NCI-H128 (cell line): Measurements from ENCODE around the gene LDLRAD4.
"Not testable (repeated sequence)": the region's sequence is repeated elsewhere in the genome, so short reads cannot be mapped to it uniquely, and the experiment has no call there.

ENCODE experiments used
- DNase-seq: peaks from one replicate; lab custom pipeline; 2025; ENCODE audit not compliant: unreplicated experiment; lab: John Stamatoyannopoulos, UW

LDLRAD4 gene

DNA sequence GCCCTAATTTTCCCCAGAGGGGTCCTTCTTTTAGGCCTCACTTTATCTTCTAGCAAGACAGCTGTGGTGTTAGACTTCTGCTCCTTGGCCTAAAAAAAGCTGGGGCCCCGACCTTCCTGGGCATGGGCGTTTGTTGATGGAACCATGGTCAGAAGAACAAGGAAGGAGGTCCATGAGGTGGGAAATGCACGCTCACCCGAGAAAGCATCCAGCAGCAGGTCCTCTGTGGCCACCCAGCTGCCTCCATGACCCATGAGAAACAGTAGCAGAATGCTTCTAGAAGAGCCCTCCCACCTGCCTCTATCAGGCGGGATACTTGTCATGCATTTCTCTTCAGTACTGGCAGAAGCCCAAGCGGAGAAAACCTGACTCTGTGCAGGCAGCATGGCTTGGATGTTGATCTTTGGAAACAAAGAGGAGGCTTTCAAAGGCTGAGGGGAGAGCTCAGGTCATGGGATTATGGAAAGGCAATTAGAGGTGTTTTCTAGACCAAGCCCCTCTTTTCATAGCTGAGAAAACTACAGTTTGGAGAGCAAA lies 258.7 kb downstream of the LDLRAD4 start:
- no peak for DNase-seq

DNA sequence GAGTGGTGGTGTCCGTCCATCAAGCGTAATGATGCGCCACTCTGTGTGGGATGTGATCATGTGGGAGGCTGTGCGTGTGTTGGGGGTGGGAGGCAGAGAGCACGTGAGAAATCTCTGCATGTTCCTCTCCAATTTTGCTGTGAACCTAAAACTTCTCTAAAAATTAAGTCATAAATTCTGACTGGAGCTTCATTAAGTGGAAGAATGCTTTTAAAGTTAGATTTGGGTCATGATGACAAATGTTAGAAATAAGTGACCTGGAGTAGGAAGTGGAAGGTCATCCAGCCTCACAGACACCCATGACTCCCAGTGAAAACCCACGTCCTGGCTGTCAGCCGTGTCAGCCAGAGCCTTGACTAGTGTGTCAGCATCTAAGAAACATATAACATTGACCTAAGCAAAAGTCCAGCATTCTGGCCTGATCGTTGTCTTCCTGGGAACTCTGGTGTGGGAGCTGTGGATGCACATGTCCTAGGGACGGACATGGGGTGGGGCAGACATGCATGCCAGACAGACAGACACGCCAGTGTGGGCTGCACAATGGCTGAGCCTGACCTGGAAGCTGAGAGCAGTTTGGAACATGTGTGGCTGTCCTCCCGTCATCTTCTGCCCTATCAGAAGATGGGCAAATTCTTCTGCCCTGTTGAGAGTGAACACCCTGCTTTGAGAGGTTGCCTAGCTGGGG lies 262.2 kb downstream of the LDLRAD4 start:
- no peak for DNase-seq

DNA sequence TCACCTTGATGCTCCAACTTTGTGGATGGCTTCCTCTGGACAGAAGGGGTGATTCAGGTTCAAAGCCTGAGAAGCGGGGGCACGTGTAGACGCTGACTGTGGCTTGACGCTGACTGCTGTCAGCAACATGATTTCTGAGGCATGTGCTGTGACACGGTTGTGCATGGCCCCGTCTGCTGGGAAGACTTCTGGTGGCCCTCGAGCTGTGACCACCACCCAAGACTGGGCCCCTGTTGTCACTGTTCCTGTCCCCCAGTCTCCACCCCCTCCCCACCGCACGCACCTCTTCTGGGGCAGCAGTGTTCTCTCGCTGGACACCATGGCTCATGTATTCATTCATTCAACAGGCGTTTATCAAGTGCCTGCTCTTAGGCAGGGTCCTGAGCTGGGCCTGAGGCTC lies 262.8 kb downstream of the LDLRAD4 start:
- DNase-seq = no peak

- no peak for DNase-seq
Measured at GRCh38 chr18:13481820-13482617, 263.5 kb downstream of the LDLRAD4 start.

DNA sequence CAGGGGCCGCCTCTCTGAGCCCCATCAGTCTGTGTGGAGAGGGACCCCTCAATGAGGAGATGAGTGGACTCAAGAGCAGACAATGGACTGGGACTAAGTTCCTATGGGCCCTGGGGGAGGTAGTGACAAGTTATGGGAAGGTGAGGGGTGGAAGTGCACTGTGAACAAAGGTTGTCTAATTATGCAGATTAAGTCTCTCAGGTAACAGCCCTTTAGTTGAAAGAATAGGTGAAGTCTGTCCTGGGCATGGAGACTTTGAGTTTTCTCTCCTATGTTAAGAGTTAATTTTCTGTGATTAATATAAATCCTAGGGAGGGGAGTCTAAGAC lies 264.0 kb downstream of the LDLRAD4 start:
- DNase-seq = no peak

DNA sequence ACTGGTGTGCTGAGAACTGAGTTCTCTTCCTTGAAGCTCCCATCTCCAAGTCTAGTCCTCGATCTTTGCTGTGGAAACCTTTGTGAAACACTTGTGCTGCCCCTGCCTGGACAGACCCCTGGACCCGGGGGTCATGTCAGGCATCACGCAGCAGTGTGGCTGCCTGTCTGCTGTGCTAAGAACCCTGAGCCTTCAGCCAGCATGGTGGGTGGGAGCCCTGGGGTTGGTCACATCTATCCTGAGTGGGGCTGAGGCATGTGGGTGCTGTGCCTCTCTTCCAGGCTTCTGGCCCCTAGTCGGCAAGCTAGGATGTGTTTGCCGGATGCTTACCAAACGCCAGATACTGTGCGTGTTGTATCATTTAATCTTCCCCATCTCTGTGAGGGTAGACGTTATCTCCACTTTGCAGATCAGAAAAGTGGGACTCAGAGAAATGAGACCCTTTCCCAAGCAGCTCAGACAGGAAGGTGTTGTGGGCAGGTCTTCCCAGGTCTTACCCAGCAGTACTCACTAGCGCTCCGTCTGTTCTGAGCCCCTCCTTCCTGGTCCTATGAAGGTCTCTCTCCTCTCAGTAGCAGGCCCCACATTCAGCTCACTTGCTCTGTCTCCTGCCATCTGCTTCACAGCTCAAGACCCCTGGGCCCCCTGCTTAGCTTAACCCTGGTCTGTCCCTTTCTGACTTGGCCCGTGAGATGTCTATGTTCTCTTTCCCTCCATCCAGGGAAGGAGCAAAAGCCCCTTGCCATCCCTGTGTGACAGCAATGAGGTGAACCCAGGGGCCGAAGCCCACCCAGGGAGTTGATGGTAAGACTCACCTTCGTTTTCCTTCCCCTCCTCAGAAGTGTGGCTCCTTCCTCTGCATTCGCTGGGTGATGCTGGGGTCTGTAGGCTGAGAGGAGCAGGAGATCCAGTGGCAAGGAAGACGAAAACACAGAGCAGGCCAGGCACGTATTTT lies 265.0 kb downstream of the LDLRAD4 start:
- DNase-seq = no peak

DNA sequence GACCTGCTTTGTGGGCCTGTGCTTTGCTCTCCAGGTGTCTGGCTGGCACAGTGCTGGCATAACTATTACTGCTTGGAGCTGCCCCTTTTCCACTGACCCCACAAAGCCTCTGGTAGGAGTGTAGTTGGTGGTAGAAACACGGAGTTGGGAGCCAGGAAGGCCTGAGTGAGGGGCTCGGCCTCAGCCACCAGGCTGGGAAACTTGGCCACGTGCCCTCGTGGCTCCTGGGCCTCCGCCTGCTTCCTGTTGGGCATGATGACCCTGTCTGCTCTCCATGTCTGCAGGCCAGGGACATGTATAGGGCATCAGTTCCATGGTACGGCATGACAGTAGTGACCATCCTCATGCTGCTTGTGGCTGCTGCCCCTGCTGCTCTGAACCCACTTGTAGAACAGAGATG lies 266.6 kb downstream of the LDLRAD4 start:
- DNase-seq = no peak

DNA sequence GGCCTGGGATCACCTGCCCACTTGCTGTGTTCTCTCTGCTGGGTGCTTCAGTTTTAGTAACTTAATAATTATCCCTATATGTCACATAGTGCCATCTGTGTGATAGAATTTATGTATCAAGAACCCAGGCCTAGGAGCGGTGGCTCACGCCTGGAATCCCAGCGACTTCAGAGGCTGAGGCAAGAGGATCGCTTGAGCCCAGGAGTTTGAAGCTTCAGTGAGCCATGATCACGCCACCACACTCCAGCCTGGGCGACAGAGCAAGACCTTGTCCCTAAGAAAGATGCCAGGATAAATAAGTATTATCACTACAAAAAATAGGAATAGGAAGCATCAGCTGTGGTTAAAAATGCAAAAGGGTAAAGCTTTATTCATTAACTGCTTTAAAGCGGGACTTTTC lies 267.0 kb downstream of the LDLRAD4 start:
- DNase-seq = no peak

DNA sequence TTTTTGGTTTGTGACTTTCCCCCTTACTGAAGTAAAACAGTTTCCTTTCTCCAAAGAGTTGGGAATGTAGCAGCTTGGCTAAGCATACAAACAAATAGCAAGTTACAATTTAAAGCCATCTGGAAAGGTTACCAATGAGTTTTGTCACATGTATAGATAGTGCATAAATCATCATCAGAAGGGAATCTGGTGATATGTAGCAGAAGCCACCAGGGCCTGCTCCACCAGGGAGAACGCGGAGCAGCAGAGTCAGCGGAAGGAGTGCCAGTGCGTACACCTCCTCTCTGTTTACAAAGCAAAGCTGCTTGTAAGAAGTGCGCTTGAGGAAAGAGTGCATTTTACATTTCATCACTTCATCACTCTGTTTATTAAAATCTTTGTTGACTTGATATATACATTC lies 267.7 kb downstream of the LDLRAD4 start:
- DNase-seq = no peak

- DNase-seq = no peak
Measured at GRCh38 chr18:13486686-13487085, 268.1 kb downstream of the LDLRAD4 start.

GRCh38 chr18:13487237-13487636 lies 268.7 kb downstream of the LDLRAD4 start:
- DNase-seq = no peak

DNA sequence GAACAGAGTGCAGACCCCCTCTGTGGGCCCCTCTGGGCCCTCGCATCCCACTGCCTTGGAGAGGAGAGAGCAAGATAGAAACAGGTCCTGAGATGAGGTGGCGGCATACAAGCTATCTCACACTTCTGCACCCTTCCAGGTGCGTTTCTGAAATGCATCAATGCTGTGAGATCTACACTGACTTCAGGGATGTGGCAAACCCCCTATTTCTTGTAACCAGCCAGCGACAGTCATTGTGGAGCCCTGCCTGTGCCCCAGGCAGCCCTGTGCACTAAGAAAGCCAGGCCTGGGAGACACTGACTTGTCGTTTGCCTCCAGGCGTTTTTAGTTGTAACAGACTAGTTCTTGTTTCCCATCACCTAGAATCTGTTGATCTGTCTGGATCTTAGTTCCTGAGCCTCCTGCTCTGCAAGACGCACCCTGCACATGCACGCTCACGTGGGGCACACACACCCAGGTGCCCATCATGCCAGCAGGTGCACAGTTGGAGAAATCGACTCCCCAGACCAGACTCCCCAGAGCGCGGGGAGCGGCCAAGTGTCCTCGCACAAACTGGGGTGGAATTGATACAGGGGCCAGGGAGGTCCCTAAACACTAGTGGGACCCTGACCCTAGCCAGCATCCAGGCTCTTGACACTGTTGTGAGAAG lies 269.8 kb downstream of the LDLRAD4 start:
- no peak for DNase-seq

DNA sequence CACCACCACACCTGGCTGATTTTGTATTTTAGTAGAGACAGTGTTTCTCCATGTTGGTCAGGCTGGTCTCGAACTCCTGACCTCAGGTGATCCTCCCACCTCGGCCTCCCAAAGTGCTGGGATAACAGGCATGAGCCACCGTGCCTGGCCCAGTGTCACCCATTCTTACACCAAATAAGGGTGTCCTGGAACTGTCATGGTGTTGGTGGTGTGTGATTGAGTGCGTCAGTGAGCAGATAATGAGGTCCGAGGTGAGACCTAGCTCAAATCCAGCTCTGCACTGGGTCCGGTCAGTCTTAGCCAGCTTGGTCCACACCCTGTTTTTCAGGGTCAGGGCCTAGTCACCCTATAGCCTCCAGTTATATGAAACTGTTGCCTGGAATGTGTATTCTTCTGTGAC lies 270.7 kb downstream of the LDLRAD4 start:
- not testable (repeated sequence) for DNase-seq

DNA sequence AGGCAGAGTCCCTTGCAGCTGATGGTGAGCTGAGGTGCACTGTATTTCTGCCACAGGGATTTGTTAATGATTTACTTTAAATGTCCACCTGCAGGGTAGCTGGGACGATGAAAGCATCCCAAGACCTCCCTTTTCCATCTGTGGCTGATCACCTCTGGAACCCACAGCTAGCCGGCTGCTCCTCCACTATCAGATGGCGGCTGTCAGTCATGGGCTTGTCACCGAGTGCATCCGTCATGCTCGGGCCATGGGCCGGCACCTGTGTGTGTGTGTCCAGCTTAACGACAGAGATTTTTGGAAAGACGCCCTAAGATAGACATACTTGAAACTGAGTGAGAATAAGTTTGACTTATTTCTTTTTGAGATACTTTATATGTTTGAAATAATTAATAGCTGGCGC lies 272.6 kb downstream of the LDLRAD4 start:
- no peak for DNase-seq

DNA sequence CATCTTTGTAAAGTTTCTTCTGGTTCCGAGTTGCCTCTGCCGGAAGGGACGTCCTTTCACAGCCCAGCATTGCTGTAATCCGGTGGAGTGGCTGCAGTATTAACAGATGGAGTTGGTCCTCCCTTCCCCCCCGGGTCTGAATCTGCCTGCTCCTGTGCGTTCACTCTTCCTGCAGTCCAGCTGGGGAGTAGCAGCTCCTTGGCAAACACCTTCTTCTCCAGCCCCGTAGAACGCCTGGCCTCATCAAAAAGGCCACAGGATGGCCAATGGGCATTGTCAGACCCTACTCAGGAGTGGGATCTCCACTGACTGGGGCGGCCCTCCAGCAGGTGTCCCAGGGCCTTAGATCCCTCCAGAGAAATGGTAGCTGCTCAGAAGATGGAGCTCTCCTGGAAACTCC lies 273.8 kb downstream of the LDLRAD4 start:
- DNase-seq = no peak

DNA sequence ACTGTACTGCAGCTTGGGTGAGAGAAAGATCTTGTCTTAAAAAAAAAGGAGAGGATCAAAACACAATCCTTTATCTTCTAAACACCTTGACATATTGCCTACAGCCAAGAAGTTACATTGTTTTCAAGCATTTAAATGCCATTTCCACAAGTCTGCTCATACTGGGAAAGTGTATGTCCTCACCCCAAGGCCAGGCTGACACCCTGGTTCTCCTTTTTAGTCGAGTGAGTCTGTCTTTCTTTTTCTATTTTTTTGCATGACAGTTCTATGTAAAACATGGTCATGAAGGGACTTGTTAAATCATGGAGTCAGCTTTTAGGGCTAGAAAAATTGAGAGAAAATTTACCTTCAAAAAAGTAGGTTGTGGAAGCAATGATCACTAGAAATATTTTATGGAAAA lies 274.5 kb downstream of the LDLRAD4 start:
- DNase-seq = no peak

DNA sequence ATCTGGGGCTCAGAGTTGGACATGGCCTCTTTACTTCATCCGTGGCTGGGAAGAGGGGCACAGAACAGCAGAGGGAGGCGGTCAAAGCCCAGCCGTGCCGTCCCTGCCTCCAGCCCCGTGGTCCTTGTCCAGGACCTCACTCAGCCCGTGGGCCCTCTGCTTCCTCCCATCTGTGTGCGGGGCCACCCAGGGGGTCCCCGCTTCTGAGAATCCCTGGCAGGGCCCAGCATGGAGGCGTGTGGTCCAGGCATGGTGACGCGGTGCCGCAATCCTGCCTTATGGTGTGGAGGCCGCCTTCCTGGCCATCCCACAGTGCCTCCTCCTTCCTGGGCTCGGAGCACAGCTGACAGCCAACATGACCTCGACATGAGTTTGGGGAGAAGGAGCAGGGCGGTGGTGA lies 275.2 kb downstream of the LDLRAD4 start:
- DNase-seq = no peak

DNA sequence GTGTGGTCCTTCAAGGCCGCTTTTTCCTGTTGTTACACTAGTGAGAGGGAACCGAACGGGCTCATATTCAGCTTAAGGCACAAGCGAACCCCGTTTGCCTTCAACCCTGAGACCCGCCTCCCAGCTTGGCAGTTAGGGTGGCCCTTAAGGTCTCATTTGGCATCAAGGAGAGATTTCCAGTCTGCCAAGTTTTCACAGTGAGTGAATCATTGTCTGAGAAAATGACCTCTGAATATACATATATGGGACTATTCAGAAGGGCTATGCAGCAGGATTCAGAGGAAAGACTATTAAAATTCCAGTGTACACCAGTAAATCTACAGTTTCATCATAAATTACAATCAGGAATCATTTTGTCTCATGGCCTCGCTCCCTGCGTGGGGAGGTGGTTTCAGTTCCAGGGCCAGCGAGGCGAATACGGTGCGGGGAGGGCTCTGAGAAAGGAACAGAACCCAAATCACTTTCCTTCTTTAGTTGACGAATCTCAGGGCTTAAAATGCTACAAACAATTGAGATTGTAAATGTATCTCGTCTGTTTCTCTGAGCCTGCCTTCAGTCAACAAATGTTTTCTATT lies 276.4 kb downstream of the LDLRAD4 start:
- no peak for DNase-seq

DNA sequence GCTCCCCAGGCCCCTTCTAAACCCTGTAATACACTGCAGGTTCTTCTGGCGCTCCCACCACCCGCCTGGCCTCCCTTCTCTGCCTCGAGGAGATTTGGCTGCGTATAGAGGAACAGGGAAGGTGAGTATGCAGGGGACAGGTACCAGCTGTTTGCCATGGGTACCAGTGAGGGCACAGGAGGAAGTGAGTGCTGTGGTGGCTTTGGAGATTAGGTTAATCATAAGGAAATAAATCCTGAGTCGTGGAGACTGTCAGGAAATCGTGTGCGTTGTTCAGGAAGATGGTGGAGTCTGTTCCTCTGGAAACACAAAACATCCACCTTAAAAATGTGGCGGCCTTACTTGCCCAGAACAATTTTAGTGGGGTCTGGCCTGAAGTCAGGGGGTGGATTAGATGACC lies 277.4 kb downstream of the LDLRAD4 start:
- no peak for DNase-seq

GRCh38 chr18:13496691-13497281 lies 278.2 kb downstream of the LDLRAD4 start:
- no peak for DNase-seq
